Neural cell (in vitro differentiated cells): ENCODE data around the gene ARPIN. TPM values are rescaled to one million over a fixed set of nuclear protein-coding genes. Genes with fewer than 3 reads are reported as not detected.

Source experiments
- H2AFZ ChIP-seq: fragments of 200-600, 300-800 bp; sonication (generic), shearing (Covaris generic); 2 replicates; pipeline ENCODE4 v1.6.0; 2014; ENCODE audit warnings: low read depth, mild to moderate bottlenecking, antibody characterized with exemption, low read length, moderate library complexity
- H3F3A ChIP-seq: fragments of 200-600 bp; shearing (Covaris generic); 2 replicates; pipeline ENCODE4 v1.6.1; 2016; ENCODE audit warnings: mild to moderate bottlenecking, moderate library complexity, mixed read lengths, antibody characterized with exemption, low read length; ENCODE audit not compliant: insufficient read depth, poor library complexity, severe bottlenecking
- H3K27ac ChIP-seq: fragments of 200-600, 300-800 bp; sonication (generic), shearing (Covaris generic); 2 replicates; pipeline ENCODE4 v1.5.1; 2014; ENCODE audit warnings: mild to moderate bottlenecking, low read length, moderate library complexity
- H3K27me3 ChIP-seq: fragments of 300-800, 200-600 bp; sonication (generic), shearing (Covaris generic); 2 replicates; pipeline ENCODE4 v1.6.0; 2014; ENCODE audit warnings: mild to moderate bottlenecking, low read depth, low read length, moderate library complexity; ENCODE audit not compliant: insufficient read depth
- H3K36me3 ChIP-seq: fragments of 300-800, 200-600 bp; sonication (generic), shearing (Covaris generic); 2 replicates; pipeline ENCODE4 v1.5.1; 2014; ENCODE audit warnings: mild to moderate bottlenecking, antibody characterized with exemption, low read length, moderate library complexity; ENCODE audit not compliant: insufficient read depth
- H3K4me2 ChIP-seq: fragments of 300-800, 200-600 bp; sonication (generic), shearing (Covaris generic); 2 replicates; pipeline ENCODE4 v1.6.0; 2014; ENCODE audit warnings: mild to moderate bottlenecking, low read length
- H3K4me3 ChIP-seq: fragments of 300-800, 200-600 bp; sonication (generic), shearing (Covaris generic); 2 replicates; pipeline ENCODE4 v1.5.1; 2014; ENCODE audit warnings: mild to moderate bottlenecking, low read length, moderate library complexity
- H3K79me2 ChIP-seq: fragments of 200-600 bp; shearing (Covaris generic); replicated peaks from 2 replicates; pipeline ENCODE4 v1.6.0; 2014; ENCODE audit warnings: mild to moderate bottlenecking, low read length, moderate library complexity; ENCODE audit not compliant: insufficient read depth
- H3K9ac ChIP-seq: fragments of 300-800, 200-600 bp; sonication (generic), shearing (Covaris generic); 2 replicates; pipeline ENCODE4 v1.6.1; 2016; ENCODE audit warnings: mild to moderate bottlenecking, low read length, mixed read lengths
- H3K9me2 ChIP-seq: fragments of 200-600 bp; shearing (Covaris generic); 2 replicates; pipeline ENCODE4 v1.6.1; 2016; ENCODE audit warnings: mild to moderate bottlenecking, low read length, mixed read lengths; ENCODE audit not compliant: insufficient read depth
- H3K9me3 ChIP-seq: fragments of 200-600, 300-800 bp; sonication (generic), shearing (Covaris generic); 2 replicates; pipeline ENCODE4 v1.6.1; 2016; ENCODE audit warnings: mild to moderate bottlenecking, mixed run types, low read length, moderate library complexity, mixed read lengths
- H4K20me1 ChIP-seq: fragments of 200-600 bp; shearing (Covaris generic); 2 replicates; pipeline ENCODE4 v1.6.1; 2016; ENCODE audit warnings: mild to moderate bottlenecking, mixed run types; ENCODE audit not compliant: insufficient read depth
- CTCF ChIP-seq: fragments of 450-650 bp; IDR thresholded peaks from 2 replicates; pipeline ENCODE4 v1.5.1; 2014; ENCODE audit warnings: antibody characterized with exemption, mild to moderate bottlenecking, moderate library complexity; ENCODE audit not compliant: poor library complexity, severe bottlenecking
- EZH2 ChIP-seq: fragments of 200-600, 300-800 bp; shearing (Covaris generic), sonication (generic); IDR thresholded peaks from 2 replicates; pipeline ENCODE4 v1.6.1; 2014; ENCODE audit warnings: antibody characterized with exemption, low read length, borderline replicate concordance, mild to moderate bottlenecking; ENCODE audit not compliant: insufficient read depth, poor library complexity, severe bottlenecking
- MXI1 ChIP-seq: fragments of 450-650 bp; conservative IDR thresholded peaks from 2 replicates; pipeline ENCODE4 v1.6.1; 2014; ENCODE audit warnings: antibody characterized with exemption, mild to moderate bottlenecking; ENCODE audit not compliant: poor library complexity, severe bottlenecking
- POLR2AphosphoS5 ChIP-seq: IDR thresholded peaks from 2 replicates; pipeline ENCODE4 v1.6.1; 2012
- REST ChIP-seq: IDR thresholded peaks from 2 replicates; pipeline ENCODE4 v1.6.1; 2012; ENCODE audit warnings: borderline replicate concordance
- SMC3 ChIP-seq: fragments of 450-650 bp; conservative IDR thresholded peaks from 2 replicates; pipeline ENCODE4 v1.6.1; 2014; ENCODE audit warnings: antibody characterized with exemption, mild to moderate bottlenecking, moderate library complexity; ENCODE audit not compliant: poor library complexity
- TAF1 ChIP-seq: IDR thresholded peaks from 2 replicates; pipeline ENCODE4 v1.6.1; 2012; ENCODE audit warnings: low read depth
- polyA plus RNA-seq: library from polyadenylated mRNA; depleted of rRNA; stranded (reverse); fragments of >200 nt; gene quantifications from 2 replicates; pipeline ENCODE4 v1.2.3, GENCODE V29; 2014

The ARPIN gene
- polyA plus RNA-seq, 1 donor from 2014 or later: 2.7 TPM

GRCh38 chr15:89860891-89861290, 51.9 kb downstream of the ARPIN start:
- no peaks in the 10 kb centered on the region for H4K20me1 ChIP-seq
- no peak overlapping the region for H3K9ac ChIP-seq
- no peak for TF ChIP-seq SMC3
- no peak for TF ChIP-seq CTCF
- TF ChIP-seq POLR2AphosphoS5: no peak
- no peak for TF ChIP-seq TAF1
- H3K27me3 ChIP-seq: no peaks in the 10 kb centered on the region
- H3K79me2 ChIP-seq: no peaks in the 10 kb centered on the region
- no peaks in the 10 kb centered on the region for H3K9me2 ChIP-seq
- H2AFZ ChIP-seq: no peak overlapping the region
- H3K27ac ChIP-seq: no peak overlapping the region
- H3K4me2 ChIP-seq: no peak overlapping the region
- no peaks in the 10 kb centered on the region for H3K9me3 ChIP-seq
- no peak overlapping the region for H3K4me3 ChIP-seq
- peaks cover 8% of the 10 kb centered on the region for H3K36me3 ChIP-seq
- no peaks in the 10 kb centered on the region for H3F3A ChIP-seq

GRCh38 chr15:89860431-89860830, 52.3 kb downstream of the ARPIN start:
- Histone ChIP-seq H3F3A (no peaks in the 10 kb centered on the region), H3K9ac (no peak overlapping the region), H3K79me2 (no peaks in the 10 kb centered on the region), H3K4me2 (no peak overlapping the region), H3K9me3 (no peaks in the 10 kb centered on the region), H3K4me3 (no peak overlapping the region), H3K27me3 (no peaks in the 10 kb centered on the region), H3K36me3 (peaks cover 8% of the 10 kb centered on the region), H3K27ac (no peak overlapping the region), H3K9me2 (no peaks in the 10 kb centered on the region), H4K20me1 (no peaks in the 10 kb centered on the region), H2AFZ (no peak overlapping the region)
- TF ChIP-seq SMC3: no peak
- no peak for TF ChIP-seq REST
- TF ChIP-seq EZH2: no peak
- TF ChIP-seq CTCF: no peak
- no peak for TF ChIP-seq TAF1
- TF ChIP-seq MXI1: no peak
